ENCODE results near the gene RTL3.
"Not testable (repeated sequence)": the region's sequence is repeated elsewhere in the genome, so short reads cannot be mapped to it uniquely, and the experiment has no call there.

The RTL3 gene

DNA sequence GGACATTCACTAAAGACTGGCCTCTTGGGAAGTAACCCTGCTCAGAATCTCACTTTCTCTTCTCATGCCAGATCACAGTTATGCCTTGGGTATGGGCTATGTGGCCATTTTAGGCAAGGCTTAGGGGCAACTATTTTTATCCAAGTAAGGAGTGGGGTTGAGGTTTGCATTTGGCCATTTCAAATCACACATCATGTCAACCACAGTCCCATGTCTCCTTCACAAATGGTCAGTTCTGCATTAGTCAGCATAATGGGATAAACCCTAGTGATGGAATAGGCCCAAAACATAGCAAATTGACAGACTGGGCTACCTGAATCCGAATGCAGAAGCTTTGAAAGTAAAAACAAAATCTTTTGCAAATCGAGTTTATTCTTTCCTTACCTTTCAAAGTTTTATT lies 827 bp upstream of the RTL3 start:
- 97 to 100% methylated on average over 1 to 2 of the region's 2 CpGs for WGBS, 2 experiments
- Histone ChIP-seq H3K4me1 (ENCODE audit: control insufficient read depth, insufficient read depth, low read length) (no peaks in the 10 kb centered on the region), H3K36me3 (ENCODE audit: control insufficient read depth, insufficient read depth, low read length) (no peaks in the 10 kb centered on the region), H3K9me3 (ENCODE audit: control insufficient read depth, low read length) (no peaks in the 10 kb centered on the region), H3K4me3 (ENCODE audit: insufficient read depth, low read depth, low read length) (no peak overlapping the region), H3K27me3 (ENCODE audit: control insufficient read depth, insufficient read depth, low read length, poor library complexity, severe bottlenecking) (no peaks in the 10 kb centered on the region), H3K27ac (ENCODE audit: insufficient read depth, low read depth, low read length, poor library complexity, severe bottlenecking) (no peak overlapping the region)

DNA sequence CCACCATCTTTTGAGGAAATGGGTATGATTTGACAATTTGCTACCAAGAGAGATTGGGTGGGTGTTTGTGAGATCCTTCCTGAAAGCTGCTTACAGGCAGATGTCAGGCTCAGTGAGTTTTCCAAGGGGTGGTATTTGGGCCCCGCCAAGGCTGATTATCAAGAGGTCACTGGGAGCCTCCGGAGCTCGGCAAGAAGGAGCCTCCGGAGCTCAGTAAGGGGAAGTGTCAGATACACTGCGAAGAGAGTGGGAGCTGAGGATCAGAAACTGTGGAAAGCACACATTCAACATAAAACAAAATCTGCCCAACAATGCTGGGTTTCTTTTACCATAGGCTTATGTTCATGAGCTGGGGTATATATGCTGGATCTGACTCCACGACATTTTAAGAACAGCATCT lies 714 bp downstream of the RTL3 start:
- H3K27ac ChIP-seq (ENCODE audit: insufficient read depth, low read depth, low read length, poor library complexity, severe bottlenecking) = no peak overlapping the region
- no peaks in the 10 kb centered on the region for H3K27me3 ChIP-seq (ENCODE audit: control insufficient read depth, insufficient read depth, low read length, poor library complexity, severe bottlenecking)
- 93 to 100% methylated on average over 1 to 6 of the region's 6 CpGs for WGBS, 2 experiments
- no peak overlapping the region for H3K4me3 ChIP-seq (ENCODE audit: insufficient read depth, low read depth, low read length)
- no peaks in the 10 kb centered on the region for H3K36me3 ChIP-seq (ENCODE audit: control insufficient read depth, insufficient read depth, low read length)
- H3K4me1 ChIP-seq (ENCODE audit: control insufficient read depth, insufficient read depth, low read length) = no peaks in the 10 kb centered on the region
- no peaks in the 10 kb centered on the region for H3K9me3 ChIP-seq (ENCODE audit: control insufficient read depth, low read length)

DNA sequence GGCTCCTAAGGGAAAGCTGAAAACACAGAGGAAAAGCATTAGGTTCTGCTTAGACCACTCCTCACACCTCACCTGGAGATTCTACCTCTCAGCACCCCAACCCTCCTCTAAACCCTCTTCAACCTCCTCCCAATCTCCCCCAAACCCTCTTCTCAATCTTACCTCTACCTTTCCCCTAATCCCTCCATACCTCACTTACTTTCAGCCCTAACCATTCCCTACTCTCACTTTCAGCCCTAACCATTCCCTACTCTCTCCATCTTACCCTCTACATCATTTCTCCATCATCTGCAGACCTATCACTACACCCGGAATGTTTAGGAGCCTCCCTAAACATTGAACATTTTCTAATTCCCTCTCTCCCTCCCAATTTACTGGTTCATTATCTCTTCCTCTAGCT lies 3.5 kb downstream of the RTL3 start:
- Histone ChIP-seq H3K4me1 (ENCODE audit: control insufficient read depth, insufficient read depth, low read length) (no peaks in the 10 kb centered on the region), H3K27me3 (ENCODE audit: control insufficient read depth, insufficient read depth, low read length, poor library complexity, severe bottlenecking) (no peaks in the 10 kb centered on the region), H3K36me3 (ENCODE audit: control insufficient read depth, insufficient read depth, low read length) (no peaks in the 10 kb centered on the region), H3K9me3 (ENCODE audit: control insufficient read depth, low read length) (no peaks in the 10 kb centered on the region), H3K4me3 (ENCODE audit: insufficient read depth, low read depth, low read length) (no peak overlapping the region), H3K27ac (ENCODE audit: insufficient read depth, low read depth, low read length, poor library complexity, severe bottlenecking) (no peak overlapping the region)
- WGBS, 2 experiments = 87 to 88% methylated on average over 1 of the region's 1 CpG

DNA sequence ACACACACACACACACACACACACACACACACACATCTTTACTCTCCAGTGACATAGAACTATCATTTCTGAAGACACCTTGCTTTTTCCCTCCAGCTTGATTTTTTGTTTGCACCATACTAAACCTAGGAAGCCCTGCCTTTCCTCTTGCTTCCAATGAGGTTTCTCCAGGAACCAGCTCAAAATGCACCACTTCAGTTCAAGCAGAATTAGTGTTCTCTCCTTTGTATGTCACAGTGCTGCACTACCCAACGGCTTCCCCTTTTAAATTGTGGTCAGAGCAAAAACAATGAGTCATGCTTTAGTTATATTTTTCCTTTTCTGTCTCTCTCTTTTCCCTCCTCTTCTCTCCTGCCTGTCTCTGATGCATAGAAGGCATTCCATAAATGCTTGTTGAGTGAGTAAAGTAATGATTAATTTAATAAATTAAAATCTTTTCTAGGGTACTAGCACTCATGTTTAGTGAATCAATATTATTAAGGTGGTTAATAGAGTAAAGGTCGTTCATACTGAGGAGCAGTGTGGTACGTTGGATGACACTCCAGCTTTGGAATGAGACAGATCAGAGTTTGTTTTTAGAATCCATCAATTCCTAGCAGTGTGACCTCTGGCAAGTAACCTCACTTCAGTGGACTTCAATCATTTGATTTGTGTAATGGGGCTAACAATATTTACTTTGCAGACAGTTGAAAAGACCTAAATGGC lies 5.9 kb downstream of the RTL3 start:
- no peaks in the 10 kb centered on the region for H3K4me1 ChIP-seq (ENCODE audit: control insufficient read depth, insufficient read depth, low read length)
- no peaks in the 10 kb centered on the region for H3K36me3 ChIP-seq (ENCODE audit: control insufficient read depth, insufficient read depth, low read length)
- no peak overlapping the region for H3K4me3 ChIP-seq (ENCODE audit: insufficient read depth, low read depth, low read length)
- no peaks in the 10 kb centered on the region for H3K27me3 ChIP-seq (ENCODE audit: control insufficient read depth, insufficient read depth, low read length, poor library complexity, severe bottlenecking)
- 57 to 71% methylated on average over 3 of the region's 3 CpGs for WGBS, 2 experiments
- no peaks in the 10 kb centered on the region for H3K9me3 ChIP-seq (ENCODE audit: control insufficient read depth, low read length)
- H3K27ac ChIP-seq (ENCODE audit: insufficient read depth, low read depth, low read length, poor library complexity, severe bottlenecking) = no peak overlapping the region

DNA sequence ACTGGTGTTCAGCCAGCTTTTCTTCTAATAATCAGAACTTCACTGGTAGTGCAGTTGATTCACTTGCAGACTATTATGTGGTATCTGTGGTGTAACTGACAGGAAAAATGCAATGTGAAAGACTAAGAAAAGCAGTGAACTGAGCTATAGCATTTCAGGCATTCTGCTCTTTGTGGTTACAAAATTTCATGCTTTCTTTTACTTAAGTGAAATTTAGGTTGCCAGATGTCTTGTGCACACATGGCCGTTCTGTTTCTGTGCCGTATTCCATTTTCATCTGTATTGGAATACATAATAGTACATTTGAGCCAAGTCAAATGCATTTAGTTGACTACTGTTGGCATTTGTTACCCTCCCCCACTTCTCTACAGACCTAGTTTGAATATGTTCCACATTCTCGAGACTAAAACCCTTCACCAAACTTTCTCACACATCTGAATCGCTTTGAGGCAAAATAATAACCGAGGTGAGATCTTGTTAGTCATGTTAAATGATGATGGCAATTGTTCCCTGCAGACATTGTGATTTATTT lies 8.2 kb downstream of the RTL3 start:
- no peak overlapping the region for H3K27ac ChIP-seq (ENCODE audit: insufficient read depth, low read depth, low read length, poor library complexity, severe bottlenecking)
- H3K4me3 ChIP-seq (ENCODE audit: insufficient read depth, low read depth, low read length) = no peak overlapping the region
- H3K4me1 ChIP-seq (ENCODE audit: control insufficient read depth, insufficient read depth, low read length) = no peaks in the 10 kb centered on the region
- 86% methylated on average over 3 of the region's 5 CpGs; no CpG with 5 or more reads in 1 of the 2 experiments for WGBS, 2 experiments
- no peaks in the 10 kb centered on the region for H3K9me3 ChIP-seq (ENCODE audit: control insufficient read depth, low read length)
- H3K27me3 ChIP-seq (ENCODE audit: control insufficient read depth, insufficient read depth, low read length, poor library complexity, severe bottlenecking) = no peaks in the 10 kb centered on the region
- H3K36me3 ChIP-seq (ENCODE audit: control insufficient read depth, insufficient read depth, low read length) = no peaks in the 10 kb centered on the region

DNA sequence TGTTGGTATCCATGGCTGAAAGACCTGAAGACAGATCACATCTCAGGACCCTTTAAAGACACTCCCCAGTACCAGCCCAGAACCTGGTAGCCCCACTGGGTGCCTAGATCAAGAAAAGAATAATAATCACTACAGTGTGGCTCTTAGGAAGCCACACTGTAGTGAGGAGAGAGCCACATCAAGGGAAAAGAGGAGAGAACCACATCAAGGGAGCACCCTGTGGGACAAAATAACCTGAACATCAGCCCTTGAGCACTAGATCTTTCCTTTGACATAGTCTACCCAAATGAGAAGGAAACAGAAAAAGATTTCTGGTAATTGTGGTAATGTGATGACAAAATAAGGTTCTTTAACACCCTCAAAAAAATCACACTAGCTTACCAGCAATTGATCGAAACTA lies 15.3 kb downstream of the RTL3 start:
- 78 to 100% methylated on average over 1 of the region's 1 CpG for WGBS, 2 experiments
- no peak overlapping the region for H3K27ac ChIP-seq (ENCODE audit: insufficient read depth, low read depth, low read length, poor library complexity, severe bottlenecking)
- no peaks in the 10 kb centered on the region for H3K9me3 ChIP-seq (ENCODE audit: control insufficient read depth, low read length)
- H3K4me1 ChIP-seq (ENCODE audit: control insufficient read depth, insufficient read depth, low read length) = no peaks in the 10 kb centered on the region
- H3K36me3 ChIP-seq (ENCODE audit: control insufficient read depth, insufficient read depth, low read length) = no peaks in the 10 kb centered on the region
- H3K4me3 ChIP-seq (ENCODE audit: insufficient read depth, low read depth, low read length) = no peak overlapping the region
- no peaks in the 10 kb centered on the region for H3K27me3 ChIP-seq (ENCODE audit: control insufficient read depth, insufficient read depth, low read length, poor library complexity, severe bottlenecking)

DNA sequence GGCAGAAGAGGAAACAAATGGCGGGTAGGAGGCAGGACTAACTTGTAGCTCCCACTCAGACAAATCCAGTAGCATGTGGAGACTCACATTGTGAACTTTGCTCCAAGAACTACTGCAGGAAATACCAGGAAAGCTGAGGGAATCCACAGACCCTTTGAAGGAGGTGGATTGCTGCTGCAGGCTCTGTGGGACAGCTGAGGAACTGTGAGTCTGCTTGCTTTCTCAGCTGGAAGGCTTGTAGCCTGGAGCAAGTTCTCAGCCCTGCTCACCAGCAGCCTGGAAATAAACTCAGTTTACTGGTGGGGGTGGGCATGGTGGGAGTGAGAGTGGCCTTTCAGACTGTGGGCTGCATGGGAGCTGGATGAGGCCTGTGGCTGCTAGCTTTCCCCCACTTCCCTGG lies 16.0 kb downstream of the RTL3 start:
- 80 to 93% methylated on average over 1 of the region's 1 CpG for WGBS, 2 experiments
- Histone ChIP-seq H3K4me1 (ENCODE audit: control insufficient read depth, insufficient read depth, low read length) (no peaks in the 10 kb centered on the region), H3K36me3 (ENCODE audit: control insufficient read depth, insufficient read depth, low read length) (no peaks in the 10 kb centered on the region), H3K27me3 (ENCODE audit: control insufficient read depth, insufficient read depth, low read length, poor library complexity, severe bottlenecking) (no peaks in the 10 kb centered on the region), H3K27ac (ENCODE audit: insufficient read depth, low read depth, low read length, poor library complexity, severe bottlenecking) (no peak overlapping the region), H3K9me3 (ENCODE audit: control insufficient read depth, low read length) (no peaks in the 10 kb centered on the region), H3K4me3 (ENCODE audit: insufficient read depth, low read depth, low read length) (no peak overlapping the region)

DNA sequence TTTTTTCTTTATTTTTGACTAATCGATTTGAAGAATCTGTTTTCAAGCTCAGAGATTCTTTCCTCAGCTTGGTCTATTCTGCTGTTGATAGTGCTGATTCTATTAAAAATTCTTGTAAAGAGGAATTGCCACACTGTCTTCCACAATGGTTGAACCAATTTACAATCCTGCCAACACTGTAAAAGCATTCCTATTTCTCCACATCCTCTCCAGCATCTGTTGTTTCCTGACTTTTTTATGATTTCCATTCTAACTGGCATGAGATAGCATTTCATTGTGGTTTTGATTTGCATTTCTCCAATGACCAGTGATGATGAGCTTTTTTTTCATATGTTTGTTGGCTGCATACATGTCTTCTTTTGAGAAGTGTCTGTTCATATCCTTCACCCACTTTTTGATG lies 23.0 kb downstream of the RTL3 start:
- H3K4me1 ChIP-seq (ENCODE audit: control insufficient read depth, insufficient read depth, low read length); H3K27ac ChIP-seq (ENCODE audit: insufficient read depth, low read depth, low read length, poor library complexity, severe bottlenecking); H3K4me3 ChIP-seq (ENCODE audit: insufficient read depth, low read depth, low read length); H3K9me3 ChIP-seq (ENCODE audit: control insufficient read depth, low read length); H3K36me3 ChIP-seq (ENCODE audit: control insufficient read depth, insufficient read depth, low read length); H3K27me3 ChIP-seq (ENCODE audit: control insufficient read depth, insufficient read depth, low read length, poor library complexity, severe bottlenecking): not testable (repeated sequence)
- no CpG with 5 or more reads among the region's 1 CpG for WGBS, 2 experiments

DNA sequence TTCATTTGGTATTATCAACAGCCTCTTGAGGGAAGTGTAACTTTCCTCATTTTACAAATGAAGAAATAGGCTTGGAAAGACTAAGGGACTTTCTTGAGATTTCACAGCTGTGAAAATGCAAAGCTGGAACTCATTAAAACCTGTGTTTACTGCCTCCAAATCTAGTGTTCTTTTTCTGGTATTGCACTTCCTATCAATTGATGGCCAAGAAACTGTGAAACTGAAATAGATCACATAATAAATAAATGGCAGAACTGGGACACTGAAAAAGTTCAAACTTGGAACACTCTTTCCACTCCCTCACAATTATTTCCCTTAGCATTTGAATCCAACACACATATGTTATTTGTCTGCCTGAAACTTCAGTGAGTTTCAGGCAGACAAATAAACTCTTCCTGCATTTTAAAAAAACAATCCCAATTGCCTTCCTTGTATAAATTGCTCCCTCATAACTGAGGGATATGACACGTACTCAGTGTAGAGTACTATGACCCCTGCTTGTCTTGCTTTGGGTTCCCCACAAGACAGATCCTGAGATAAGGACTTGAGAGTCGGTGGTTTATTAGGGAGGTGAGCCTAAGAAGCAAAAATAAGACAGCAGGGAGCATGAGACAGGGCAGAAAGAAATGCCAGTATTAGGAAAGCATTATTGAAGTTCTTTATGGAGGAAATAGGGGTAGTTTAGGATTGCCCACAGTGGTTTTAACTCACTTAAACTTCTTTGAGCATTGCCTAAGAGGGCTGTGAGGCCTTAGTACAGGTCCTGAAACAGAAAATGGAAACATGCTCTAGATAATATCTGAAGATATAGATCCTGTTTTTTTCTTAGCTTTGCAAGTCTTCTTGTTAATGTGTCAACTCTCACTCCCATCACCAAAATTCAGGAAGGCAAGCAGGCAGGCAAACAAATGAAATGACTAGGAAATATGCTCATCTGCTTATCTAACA lies 33.9 kb downstream of the RTL3 start:
- Histone ChIP-seq H3K4me1 (ENCODE audit: control insufficient read depth, insufficient read depth, low read length) (no peaks in the 10 kb centered on the region), H3K36me3 (ENCODE audit: control insufficient read depth, insufficient read depth, low read length) (no peaks in the 10 kb centered on the region), H3K9me3 (ENCODE audit: control insufficient read depth, low read length) (no peaks in the 10 kb centered on the region), H3K4me3 (ENCODE audit: insufficient read depth, low read depth, low read length) (no peak overlapping the region), H3K27ac (ENCODE audit: insufficient read depth, low read depth, low read length, poor library complexity, severe bottlenecking) (no peak overlapping the region), H3K27me3 (ENCODE audit: control insufficient read depth, insufficient read depth, low read length, poor library complexity, severe bottlenecking) (no peaks in the 10 kb centered on the region)
- 95% methylated on average over 2 of the region's 2 CpGs for WGBS, 2 experiments

DNA sequence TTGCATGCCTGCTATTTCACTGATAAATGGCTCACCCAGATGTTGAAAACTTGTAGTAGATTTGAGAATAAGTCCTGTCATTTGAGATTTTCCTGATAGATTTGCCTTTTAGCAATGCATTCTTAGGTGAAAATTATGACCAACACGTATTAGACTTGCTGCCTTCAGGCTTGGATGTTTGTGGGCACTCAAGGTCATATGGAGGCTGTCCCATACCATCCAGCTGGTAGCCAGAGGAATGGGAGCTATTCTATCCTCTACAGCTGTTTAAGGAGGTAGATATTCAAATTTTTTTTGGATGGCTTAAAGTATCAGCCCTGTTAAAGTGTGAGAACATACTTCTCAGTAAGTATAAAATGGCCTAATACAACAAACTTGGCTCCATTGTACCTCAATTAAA lies 34.7 kb downstream of the RTL3 start:
- no peaks in the 10 kb centered on the region for H3K4me1 ChIP-seq (ENCODE audit: control insufficient read depth, insufficient read depth, low read length)
- no peaks in the 10 kb centered on the region for H3K9me3 ChIP-seq (ENCODE audit: control insufficient read depth, low read length)
- no peaks in the 10 kb centered on the region for H3K27me3 ChIP-seq (ENCODE audit: control insufficient read depth, insufficient read depth, low read length, poor library complexity, severe bottlenecking)
- WGBS, 2 experiments = 95 to 100% methylated on average over 1 of the region's 1 CpG
- no peaks in the 10 kb centered on the region for H3K36me3 ChIP-seq (ENCODE audit: control insufficient read depth, insufficient read depth, low read length)
- H3K4me3 ChIP-seq (ENCODE audit: insufficient read depth, low read depth, low read length) = no peak overlapping the region
- no peak overlapping the region for H3K27ac ChIP-seq (ENCODE audit: insufficient read depth, low read depth, low read length, poor library complexity, severe bottlenecking)
